Upper lobe of right lung (tissue), 1 donor: ENCODE measurements around the gene RNU6-7. TPM values are rescaled to one million over a fixed set of nuclear protein-coding genes. Genes with fewer than 3 reads are reported as not detected.
A peak's percentile ranks its signal among the peaks of the same experiment; 100 is the strongest.

Experiments used
- ATAC-seq: fragments of 200-7000 bp; cut with Tn5 transposase; one replicate; pipeline ENCODE4 v1.9.1; 2020; ENCODE audit warnings: mild to moderate bottlenecking, moderate library complexity
- DNase-seq: peaks from one replicate; pipeline ENCODE4 v3.0.0-alpha.2; 2020
- H3K27ac ChIP-seq: fragments of 200-600 bp; one replicate; pipeline ENCODE4 v1.8.0; 2022
- H3K27me3 ChIP-seq: fragments of 200-600 bp; one replicate; pipeline ENCODE4 v1.8.0; 2022; ENCODE audit warnings: mild to moderate bottlenecking
- H3K36me3 ChIP-seq: fragments of 200-600 bp; one replicate; pipeline ENCODE4 v1.8.0; 2022
- H3K4me1 ChIP-seq: fragments of 200-600 bp; one replicate; pipeline ENCODE4 v1.8.0; 2022
- H3K4me3 ChIP-seq: fragments of 200-600 bp; one replicate; pipeline ENCODE4 v1.8.0; 2022; ENCODE audit warnings: mild to moderate bottlenecking
- H3K9me3 ChIP-seq: fragments of 200-600 bp; one replicate; pipeline ENCODE4 v1.8.0; 2022
- CTCF ChIP-seq: fragments of 200-600 bp; IDR thresholded peaks from one replicate; pipeline ENCODE4 v1.8.0; 2022; ENCODE audit warnings: antibody characterized with exemption
- intact Hi-C: fragments of 100-400 bp; cut with DNase I; formaldehyde crosslinking; loops from one replicate; pipeline ENCODE4 v1.11.0; 2022
- total RNA-seq: library from RNA; stranded (reverse); fragmentation: NEBNext Ultra II Directional; extraction: Animal tissue kit (Norgen Biotek cat#: 25700); gene quantifications from one replicate; pipeline ENCODE4 v1.2.1, GENCODE V29; 2021
- donor health status: DM: no; HTN: yes; CAD: no; lungs with severe emphysema.

The RNU6-7 gene
- total RNA-seq, 1 donor from 2014 or later, result not detected

- no peak for DNase-seq
Observed at GRCh38 chr14:32183151-32184058, 18.4 kb upstream of the RNU6-7 start.

GRCh38 chr14:32185097-32185496, 16.7 kb upstream of the RNU6-7 start:
- H3K27me3 ChIP-seq, result no peaks in the 10 kb centered on the region
- ATAC-seq, result no peak
- intact Hi-C loops, result no loop called here
- no peaks in the 10 kb centered on the region for H3K36me3 ChIP-seq
- H3K9me3 ChIP-seq, result no peaks in the 10 kb centered on the region
- no peak for TF ChIP-seq CTCF
- no peak for DNase-seq
- H3K4me1 ChIP-seq, result no peaks in the 10 kb centered on the region
- H3K4me3 ChIP-seq, result no peak overlapping the region
- H3K27ac ChIP-seq, result no peak overlapping the region

More at GRCh38 chr14:32183151-32184058, 18.4 kb upstream of the RNU6-7 start:
- Histone ChIP-seq H3K4me3 (no peak overlapping the region), H3K27ac (no peak overlapping the region), H3K36me3 (no peaks in the 10 kb centered on the region), H3K9me3 (no peaks in the 10 kb centered on the region), H3K27me3 (no peaks in the 10 kb centered on the region), H3K4me1 (no peaks in the 10 kb centered on the region)
- no peak for TF ChIP-seq CTCF
- peak; percentile 60 for ATAC-seq
- intact Hi-C loops, result no loop called here

GRCh38 chr14:32186248-32186647, 15.6 kb upstream of the RNU6-7 start:
- H3K36me3 ChIP-seq, result no peaks in the 10 kb centered on the region
- no peak overlapping the region for H3K27ac ChIP-seq
- no peaks in the 10 kb centered on the region for H3K4me1 ChIP-seq
- ATAC-seq, result no peak
- TF ChIP-seq CTCF, result no peak
- DNase-seq, result no peak
- intact Hi-C loops, result no loop called here
- no peaks in the 10 kb centered on the region for H3K9me3 ChIP-seq
- no peak overlapping the region for H3K4me3 ChIP-seq
- H3K27me3 ChIP-seq, result no peaks in the 10 kb centered on the region

GRCh38 chr14:32189811-32190210, 12.0 kb upstream of the RNU6-7 start:
- no peaks in the 10 kb centered on the region for H3K4me1 ChIP-seq
- DNase-seq (no peak), ATAC-seq (no peak)
- no peak for TF ChIP-seq CTCF
- no peak overlapping the region for H3K4me3 ChIP-seq
- intact Hi-C loops, result no loop called here
- no peaks in the 10 kb centered on the region for H3K9me3 ChIP-seq
- no peak overlapping the region for H3K27ac ChIP-seq
- H3K27me3 ChIP-seq, result no peaks in the 10 kb centered on the region
- no peaks in the 10 kb centered on the region for H3K36me3 ChIP-seq

GRCh38 chr14:32190673-32191072, 11.2 kb upstream of the RNU6-7 start:
- Histone ChIP-seq H3K27me3 (no peaks in the 10 kb centered on the region), H3K4me3 (no peak overlapping the region), H3K4me1 (no peaks in the 10 kb centered on the region), H3K36me3 (no peaks in the 10 kb centered on the region), H3K9me3 (no peaks in the 10 kb centered on the region), H3K27ac (no peak overlapping the region)
- TF ChIP-seq CTCF, result no peak
- intact Hi-C loops, result no loop called here
- DNase-seq (no peak), ATAC-seq (no peak)
